GM12878 (cell line): ENCODE data around the gene CD276. TPM values are rescaled to one million over a fixed set of nuclear protein-coding genes. Genes with fewer than 3 reads are reported as not detected.

ENCODE experiments used
- ATAC-seq: fragments of 200-7000 bp; cut with Tn5 transposase; 3 replicates; pipeline ENCODE4 v1.9.1; 2020; ENCODE audit warnings: mild to moderate bottlenecking, moderate library complexity
- BruUV-seq: library from RNA; stranded (reverse); fragments of 400-500 nt; replicated peaks from 2 replicates; lab custom pipeline; 2021; lab: Mats Ljungman, UMichigan
- CTCF ChIA-PET: fragments of 300-600 bp; sonication (Branson Sonifier 250); formaldehyde crosslinking; extraction: SDS; loops from one replicate; lab custom pipeline; 2021; ENCODE audit warnings: inconsistent platforms; lab: Yijun Ruan, JAX
- POLR2A ChIA-PET: fragments of 350-600 bp; formaldehyde crosslinking; extraction: SDS; loops from one replicate; lab custom pipeline; 2021; ENCODE audit warnings: inconsistent platforms; lab: Charles Lee
- RAD21 ChIA-PET: fragments of 300-600 bp; sonication (Branson Sonifier 250); formaldehyde crosslinking; loops from one replicate; lab custom pipeline; 2023; ENCODE audit warnings: antibody characterized with exemption; ENCODE audit not compliant: unreplicated experiment; lab: Charles Lee
- SMC1A ChIA-PET: fragments of 300-600 bp; sonication (Branson Sonifier 250); formaldehyde crosslinking; loops from one replicate; lab custom pipeline; 2023; ENCODE audit not compliant: unreplicated experiment, uncharacterized antibody; lab: Charles Lee
- DNase-seq: peaks from one replicate; pipeline ENCODE4 v3.0.0-alpha.2; 2011; ENCODE audit warnings: low read depth, low spot score
- FAIRE-seq: peaks from 3 replicates; lab custom pipeline; 2011; peaks lifted over from hg19 to GRCh38; lab: Jason Lieb, UNC
- H2AFZ ChIP-seq: 2 replicates; pipeline ENCODE4 v1.6.0; 2011; ENCODE audit warnings: low read depth, low read length, control low read depth; ENCODE audit not compliant: control insufficient read depth
- H3K27ac ChIP-seq: 2 replicates; pipeline ENCODE4 v1.5.1; 2011; ENCODE audit warnings: control low read depth; ENCODE audit not compliant: control insufficient read depth, insufficient read depth
- H3K27me3 ChIP-seq, 2 experiments: replicated peaks in 1 of 2; 2 replicates each; pipeline versions ENCODE4 v1.6.0 to v1.6.1; 2011; ENCODE audit warnings: low read length in 1 of 2; ENCODE audit not compliant: control insufficient read depth in 2 of 2, insufficient read depth in 2 of 2
- H3K36me3 ChIP-seq, 2 experiments: 2 replicates each; pipeline ENCODE4 v1.5.1; 2011; ENCODE audit warnings: low read length in 1 of 2; ENCODE audit not compliant: control insufficient read depth in 2 of 2, insufficient read depth in 2 of 2
- H3K4me1 ChIP-seq: 2 replicates; pipeline ENCODE4 v1.6.1; 2011; ENCODE audit warnings: mild to moderate bottlenecking, low read length, moderate library complexity, mixed read lengths; ENCODE audit not compliant: control insufficient read depth, insufficient read depth
- H3K4me2 ChIP-seq: 2 replicates; pipeline ENCODE4 v1.6.0; 2011; ENCODE audit warnings: control low read depth; ENCODE audit not compliant: control insufficient read depth, insufficient read depth
- H3K4me3 ChIP-seq: fragments of 200-600 bp; sonication (generic); 2 replicates; pipeline ENCODE4 v1.5.1; 2016
- H3K79me2 ChIP-seq: 2 replicates; pipeline ENCODE4 v1.6.0; 2011; ENCODE audit warnings: low read length; ENCODE audit not compliant: control insufficient read depth, insufficient read depth
- H3K9ac ChIP-seq: 2 replicates; pipeline ENCODE4 v1.8.0; 2011; ENCODE audit warnings: low read length, control low read depth, mixed read lengths; ENCODE audit not compliant: control insufficient read depth, insufficient read depth
- H3K9me3 ChIP-seq: replicated peaks from 3 replicates; pipeline ENCODE4 v1.5.1; 2011; ENCODE audit warnings: mild to moderate bottlenecking, low read length; ENCODE audit not compliant: control insufficient read depth, insufficient read depth
- H4K20me1 ChIP-seq: 2 replicates; pipeline ENCODE4 v1.6.0; 2011; ENCODE audit not compliant: control insufficient read depth, insufficient read depth
- BHLHE40 ChIP-seq, 2 experiments: fragments of 450-650 bp in 1 of 2; IDR thresholded peaks; 2 replicates each; pipeline ENCODE4 v1.6.1; 2011 to 2017; ENCODE audit warnings: low read depth in 2 of 2, borderline replicate concordance in 1 of 2, improper control_type of control experiment in 1 of 2, low read length in 1 of 2, mild to moderate bottlenecking in 1 of 2
- CBX3 ChIP-seq: fragments of 200-600 bp; sonication (generic); IDR thresholded peaks from 2 replicates; pipeline ENCODE4 v1.6.1; 2016; ENCODE audit warnings: low read depth, borderline replicate concordance
- ESRRA ChIP-seq: IDR thresholded peaks from 2 replicates; pipeline ENCODE4 v1.6.1; 2012; ENCODE audit warnings: mild to moderate bottlenecking, low read length, improper control_type of control experiment
- HCFC1 ChIP-seq: fragments of 150-350 bp; IDR thresholded peaks from 2 replicates; pipeline ENCODE4 v1.6.1; 2014; ENCODE audit warnings: low read length
- JUNB ChIP-seq: IDR thresholded peaks from 2 replicates; pipeline ENCODE4 v1.6.1; 2016; ENCODE audit warnings: antibody characterized with exemption, mild to moderate bottlenecking
- MLLT1 ChIP-seq: fragments of 450-650 bp; IDR thresholded peaks from 2 replicates; pipeline ENCODE4 v1.6.1; 2016; ENCODE audit warnings: mild to moderate bottlenecking
- MTA3 ChIP-seq: IDR thresholded peaks from 2 replicates; pipeline ENCODE4 v1.6.1; 2012; ENCODE audit warnings: low read length, inconsistent platforms, borderline replicate concordance
- NFYB ChIP-seq: IDR thresholded peaks from 2 replicates; pipeline ENCODE4 v1.6.1; 2011; ENCODE audit warnings: low read depth, mild to moderate bottlenecking, low read length, improper control_type of control experiment, moderate library complexity; ENCODE audit not compliant: insufficient read depth
- RAD51 ChIP-seq: fragments of 450-650 bp; IDR thresholded peaks from 2 replicates; pipeline ENCODE4 v1.6.1; 2016; ENCODE audit warnings: moderate library complexity, mild to moderate bottlenecking, inconsistent platforms
- SKIL ChIP-seq: fragments of 450-650 bp; IDR thresholded peaks from 2 replicates; pipeline ENCODE4 v1.6.1; 2017; ENCODE audit warnings: mild to moderate bottlenecking, low read depth, inconsistent platforms; ENCODE audit not compliant: poor library complexity, severe bottlenecking
- USF1 ChIP-seq: IDR thresholded peaks from 2 replicates; pipeline ENCODE4 v1.6.1; 2011; ENCODE audit warnings: borderline replicate concordance, low read depth, mild to moderate bottlenecking, moderate library complexity, mixed read lengths, low read length; ENCODE audit not compliant: insufficient read depth; ENCODE audit errors: extremely low read length
- WGBS: methylation state at CpG from one replicate; pipeline ENCODE4 v1.1.6; 2016; ENCODE audit warnings: low lambda C conversion rate; ENCODE audit not compliant: insufficient replicate concordance, insufficient coverage; ENCODE audit errors: missing lambda C conversion rate; 5-methylcytosine and 5-hydroxymethylcytosine counted together
- in situ Hi-C: fragments of 300-500 bp; cut with MboI; formaldehyde crosslinking; loops from 9 replicates; pipeline ENCODE4 v1.14.3; 2018; ENCODE audit warnings: mixed read lengths
- intact Hi-C: fragments of 100-400 bp; cut with micrococcal nuclease; formaldehyde crosslinking; loops from one replicate; pipeline ENCODE4 v1.14.2; 2022; ENCODE audit not compliant: unreplicated experiment
- polyA plus RNA-seq, 11 experiments: library from polyadenylated mRNA; depleted of rRNA in 4 of 11; unstranded in 6 of 11; stranded (reverse) in 5 of 11; fragments of >200 nt; fragmentation: Nextera tagmentation in 4 of 11; fragmentation: Illumina TruSeq in 1 of 11; extraction: Ambion mirVana in 4 of 11; extraction: Trizol in 1 of 11; gene quantifications; 1 replicate in 1 of 11; 2 replicates in 10 of 11; pipeline versions ENCODE4 v1.2.1 to v1.2.3, GENCODE V29; 2011 to 2016; ENCODE audit warnings: inconsistent platforms in 2 of 11, missing spikeins in 2 of 11, low read depth in 1 of 11
- total RNA-seq, 4 experiments: library from RNA; depleted of rRNA in 3 of 4; stranded (reverse); fragments of >200 nt in 3 of 4; fragmentation: Illumina TruSeq in 1 of 4; extraction: Trizol in 1 of 4; gene quantifications; 2 replicates each; pipeline versions ENCODE4 v1.2.1 to v1.2.3, GENCODE V29; 2013 to 2021

CD276 gene
- total and polyA plus RNA-seq, 10 of the 15 experiments (the other 5 are each of a cell fraction or from before 2014, with no cell fraction given) = 0.11 to 3.0 (median 1.2) TPM

- CTCF ChIA-PET = interaction anchor here (1.0 to 4.0 kb wide), 2 partner anchors 19 to 24 kb away, joined by 3 to 17 read pairs; no protein-coding TSS in a partner anchor
- no peak overlapping the region for H3K4me3 ChIP-seq
- H3K79me2 ChIP-seq = no peaks in the 10 kb centered on the region
- H3K27me3 ChIP-seq = peaks cover 3 to 4% of the 10 kb centered on the region in 2 experiments; a peak in 3 of 4 replicates
- SMC1A ChIA-PET = interaction anchor here (6.1 kb wide), 1 partner anchor 18 kb away, joined by 45 read pairs; no protein-coding TSS in a partner anchor
- H3K36me3 ChIP-seq = no peaks in the 10 kb centered on the region
- no peaks in the 10 kb centered on the region for H3K9me3 ChIP-seq
- 35% methylated on average over 2 of the region's 2 CpGs for WGBS
- DNase-seq = no peak
- no peaks in the 10 kb centered on the region for H3K4me1 ChIP-seq
- BruUV-seq = no TSS peak
- H3K4me2 ChIP-seq = no peak overlapping the region
- RAD21 ChIA-PET = no interaction called here
- H3K9ac ChIP-seq = no peak overlapping the region
- H2AFZ ChIP-seq = no peak overlapping the region
- H4K20me1 ChIP-seq = no peaks in the 10 kb centered on the region
- FAIRE-seq = no peak
- intact Hi-C loops (no loop called here), in situ Hi-C loops (no loop called here)
- POLR2A ChIA-PET = no interaction called here
- H3K27ac ChIP-seq = no peak overlapping the region
- no peak for ATAC-seq
- no peak for TF ChIP-seq CBX3
- TF ChIP-seq SKIL = no peak
- TF ChIP-seq JUNB = peak; percentile 25; the same call in 1 of the 2 replicates
- TF ChIP-seq, all 136 proteins: peak for 1
Observed at GRCh38 chr15:73680549-73680948, 3.6 kb upstream of the CD276 start.

- no peak overlapping the region for H3K4me2 ChIP-seq
- WGBS = 3% methylated on average over 3 of the region's 3 CpGs
- DNase-seq (no peak), ATAC-seq (no peak), FAIRE-seq (no peak)
- intact Hi-C loops = no loop called here
- no peak overlapping the region for H3K27ac ChIP-seq
- H3K27me3 ChIP-seq = peaks cover 5 to 6% of the 10 kb centered on the region in 2 experiments; a peak in 3 of 4 replicates
- RAD21 ChIA-PET = no interaction called here
- H3K4me1 ChIP-seq = no peaks in the 10 kb centered on the region
- TF ChIP-seq USF1 (peak; percentile 56), RAD51 (peak; percentile 84), NFYB (0 out of 2 replicates have a peak, but pooled peaks have one; percentile 34), BHLHE40 (IDR thresholded peaks at IDR 0.05; ENCODE audit: borderline replicate concordance in 1 of 2, low read depth in 2 of 2, low read length in 1 of 2) (peak in 1 of 2 experiments; percentile 48; a peak in 1 of 4 replicates), ESRRA (no peak), HCFC1 (no peak), MTA3 (no peak), MLLT1 (no peak)
- in situ Hi-C loops = no loop called here
- SMC1A ChIA-PET = interaction anchor here (6.1 kb wide), 1 partner anchor 18 kb away, joined by 45 read pairs; no protein-coding TSS in a partner anchor
- POLR2A ChIA-PET = no interaction called here
- H2AFZ ChIP-seq = no peak overlapping the region
- H3K9ac ChIP-seq = no peak overlapping the region
- no peaks in the 10 kb centered on the region for H3K79me2 ChIP-seq
- H3K36me3 ChIP-seq = no peaks in the 10 kb centered on the region
- H3K9me3 ChIP-seq = no peaks in the 10 kb centered on the region
- BruUV-seq = no TSS peak
- no peak overlapping the region for H3K4me3 ChIP-seq
- CTCF ChIA-PET = interaction anchor here (0.7 to 4.0 kb wide), 3 partner anchors 18 to 25 kb away, joined by 3 to 17 read pairs (median 3); no protein-coding TSS in a partner anchor
- H4K20me1 ChIP-seq = no peaks in the 10 kb centered on the region
Observed at GRCh38 chr15:73681063-73681462, 3.1 kb upstream of the CD276 start.
